Stimulated activated CD4-positive, alpha-beta T cell treated with anti-CD3 and anti-CD28 coated beads, Interleukin-12 subunit alpha, Interleukin-12 subunit beta, amount 100 ng/mL, for 48 hours (primary cell): ENCODE measurements around the gene CCDC88C.
"Not testable (repeated sequence)": the region's sequence is repeated elsewhere in the genome, so short reads cannot be mapped to it uniquely, and the experiment has no call there.

Source experiments
- DNase-seq, 3 donors: peaks; one replicate each; pipeline ENCODE4 v3.0.0-alpha.2; 2020; ENCODE audit warnings: low read depth in 2 of 3, low spot score in 1 of 3

Gene CCDC88C

DNA sequence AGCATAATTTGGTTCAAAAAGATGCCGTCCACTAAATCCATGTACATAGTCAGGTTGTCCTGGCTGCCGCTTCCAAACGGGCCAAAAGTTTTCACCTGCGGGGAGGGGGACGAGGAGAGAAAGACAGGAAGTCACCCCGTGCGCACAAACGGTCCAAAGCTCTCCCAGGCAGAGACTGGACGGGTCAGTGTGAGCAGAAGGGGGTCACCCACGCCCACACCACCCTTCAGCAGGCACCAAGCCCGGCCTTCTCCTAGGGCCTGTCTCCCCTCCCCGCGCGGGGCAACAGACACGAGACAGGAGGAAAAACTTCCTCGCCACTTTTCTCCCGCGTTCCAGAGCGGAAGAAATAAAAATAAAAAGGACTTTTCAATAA is 888 bp downstream of the CCDC88C start:
- DNase-seq = no peak

DNA sequence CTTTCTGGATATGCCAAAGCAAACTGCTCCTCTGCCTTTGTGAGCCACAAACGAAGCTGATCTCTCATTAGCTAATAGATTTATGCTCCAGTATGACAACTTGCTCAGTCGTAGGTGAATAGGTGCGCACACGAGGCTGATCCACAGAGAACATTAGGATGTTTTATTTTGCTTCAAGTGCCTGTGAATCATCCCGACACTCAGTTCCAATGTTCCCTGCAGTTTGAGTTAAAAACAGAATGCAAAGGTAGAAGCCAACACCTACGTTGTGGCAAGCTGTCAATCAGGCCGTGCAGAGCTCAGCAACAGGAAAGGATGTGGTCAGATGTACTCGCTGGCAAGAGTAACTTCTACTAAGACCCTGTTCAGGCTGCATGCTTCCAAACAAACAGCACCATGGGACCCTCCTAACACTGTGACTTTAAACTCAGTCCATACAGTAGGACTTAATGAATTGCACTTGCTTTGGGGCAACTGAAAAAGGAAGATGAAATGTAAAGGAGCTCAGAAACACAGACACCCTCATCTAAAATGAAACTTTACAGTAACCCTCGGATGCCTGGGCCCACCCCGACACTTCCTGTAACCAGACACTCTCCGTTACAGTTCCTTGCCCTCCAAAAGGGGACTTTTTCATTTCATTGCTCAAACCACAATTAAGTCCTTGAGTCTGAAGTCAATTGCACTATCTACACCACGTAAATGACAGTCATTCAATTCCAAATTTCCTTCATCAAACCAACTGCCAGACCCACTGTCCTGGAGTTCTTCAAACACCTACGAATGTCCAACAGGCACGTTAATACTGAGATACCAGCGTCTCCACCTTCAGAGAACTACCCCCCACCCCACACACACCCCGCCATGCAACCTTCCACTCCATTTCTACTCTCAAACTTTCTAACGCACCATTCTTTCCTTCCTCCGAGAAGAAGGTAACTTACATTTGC is 1.6 kb downstream of the CCDC88C start:
- peak in 2 of 3 donors; percentile 52 to 60 for DNase-seq

DNA sequence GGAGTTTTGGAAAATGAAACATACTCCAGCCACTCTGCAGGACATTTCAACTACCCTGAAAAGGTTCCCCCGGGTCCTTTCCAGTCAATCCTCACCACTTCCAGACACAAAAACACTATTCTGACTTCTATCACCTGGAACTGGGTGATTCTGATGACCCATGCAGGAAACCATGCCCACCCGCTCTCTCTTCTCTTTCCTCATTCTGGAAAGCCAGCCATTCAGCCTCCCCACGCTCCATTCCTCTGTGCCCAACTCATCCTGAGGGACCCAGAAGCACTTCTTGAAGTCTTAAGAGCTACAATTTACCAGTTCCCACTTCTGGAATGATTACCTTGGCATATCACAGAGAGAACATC is 3.2 kb downstream of the CCDC88C start:
- DNase-seq = no peak

DNA sequence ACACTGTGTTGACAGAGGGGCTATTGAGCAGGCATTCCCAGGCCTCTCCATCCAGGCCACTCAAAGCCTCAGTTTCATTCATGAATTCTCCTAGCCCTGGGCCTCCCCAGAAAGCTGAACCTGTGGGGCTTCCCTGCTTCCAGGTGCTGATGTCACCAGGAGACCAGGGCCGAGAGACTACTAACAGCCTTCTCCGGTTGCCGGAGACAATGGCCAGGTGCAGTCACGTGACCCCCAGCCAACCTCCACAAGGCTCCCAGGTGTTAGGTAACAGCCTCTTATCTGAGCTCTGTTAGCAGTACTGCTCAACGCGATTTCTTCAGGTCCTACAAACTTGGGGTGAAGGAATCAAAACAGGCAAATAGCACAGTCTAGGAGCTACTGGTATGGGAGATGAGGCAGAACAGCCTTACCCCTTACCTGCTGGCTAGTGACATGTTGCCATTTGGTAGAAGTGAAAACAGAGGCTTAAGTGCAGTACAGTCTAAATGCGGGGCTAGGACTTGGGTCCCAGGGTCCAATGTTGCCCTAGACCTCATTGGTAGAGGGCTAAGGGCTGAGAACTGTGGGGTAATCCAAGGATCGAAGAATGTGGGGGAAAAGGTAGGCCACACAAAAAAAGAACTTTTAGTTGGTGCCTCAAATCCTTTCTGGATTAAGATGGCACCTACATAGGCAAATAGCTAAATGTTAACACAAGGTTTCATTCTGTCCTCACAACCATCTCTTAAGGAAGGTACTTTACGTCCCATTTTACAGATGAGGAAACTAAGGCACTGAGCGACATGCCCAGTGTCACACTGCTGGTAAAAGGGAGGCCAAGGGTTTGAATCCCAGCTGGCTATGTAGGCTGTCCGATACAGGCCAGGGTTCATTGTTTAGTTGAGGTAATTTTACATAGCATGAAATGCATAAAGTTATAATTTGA is 3.8 kb downstream of the CCDC88C start:
- no peak for DNase-seq

DNA sequence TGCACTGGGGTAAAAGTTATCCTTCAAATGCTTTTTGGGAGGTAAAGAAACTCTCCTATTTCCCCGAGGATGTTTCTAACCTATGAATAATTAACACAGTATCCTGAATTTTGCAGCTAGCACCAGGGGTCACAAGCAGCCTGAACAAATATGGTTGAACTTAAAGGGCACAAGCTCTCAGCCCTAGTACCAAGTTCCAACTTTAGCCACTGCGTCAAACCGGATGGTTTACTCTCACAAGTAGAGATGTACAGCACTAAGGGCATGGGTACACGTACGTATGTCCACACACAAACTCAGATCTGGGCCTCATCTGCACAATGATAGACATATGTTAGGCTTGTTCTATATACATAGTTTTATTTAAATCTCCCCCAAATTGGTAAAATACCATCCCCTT is 4.7 kb downstream of the CCDC88C start:
- no peak for DNase-seq

DNA sequence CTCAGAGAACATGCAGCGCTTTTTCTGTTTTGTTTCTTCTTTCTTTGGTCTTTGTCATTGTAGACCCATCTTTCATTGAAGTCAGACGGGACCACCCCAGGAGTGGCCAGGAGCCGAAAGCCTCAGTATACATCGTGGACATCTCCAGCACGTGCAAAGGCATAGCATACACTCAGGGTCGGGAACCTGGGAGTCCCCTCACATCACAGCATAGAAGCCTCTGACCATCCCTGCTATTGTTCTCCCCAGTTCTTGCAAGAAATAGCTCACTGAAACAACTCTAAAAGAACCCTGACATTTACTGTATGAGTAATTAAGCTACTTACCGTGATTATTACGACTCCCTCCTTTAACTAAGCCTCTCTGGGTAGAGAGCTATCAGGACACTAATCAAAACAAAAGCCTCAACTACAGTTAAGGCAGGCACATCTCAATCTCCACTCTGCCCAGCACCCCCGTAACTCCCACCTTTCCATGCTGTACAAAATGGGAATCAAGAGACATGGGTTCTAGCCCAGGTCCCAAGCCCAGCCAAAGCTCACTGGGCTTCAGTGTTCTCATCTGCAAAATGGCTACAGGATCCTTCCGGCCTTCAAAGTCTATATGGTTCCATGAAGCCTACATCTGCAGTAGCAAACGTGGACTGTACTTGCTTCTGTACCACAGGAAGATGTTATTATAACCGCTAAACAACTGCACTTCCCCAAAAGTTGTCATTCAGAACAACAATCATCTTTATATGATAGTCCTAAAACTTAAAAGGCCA is 6.7 kb downstream of the CCDC88C start:
- DNase-seq = no peak

DNA sequence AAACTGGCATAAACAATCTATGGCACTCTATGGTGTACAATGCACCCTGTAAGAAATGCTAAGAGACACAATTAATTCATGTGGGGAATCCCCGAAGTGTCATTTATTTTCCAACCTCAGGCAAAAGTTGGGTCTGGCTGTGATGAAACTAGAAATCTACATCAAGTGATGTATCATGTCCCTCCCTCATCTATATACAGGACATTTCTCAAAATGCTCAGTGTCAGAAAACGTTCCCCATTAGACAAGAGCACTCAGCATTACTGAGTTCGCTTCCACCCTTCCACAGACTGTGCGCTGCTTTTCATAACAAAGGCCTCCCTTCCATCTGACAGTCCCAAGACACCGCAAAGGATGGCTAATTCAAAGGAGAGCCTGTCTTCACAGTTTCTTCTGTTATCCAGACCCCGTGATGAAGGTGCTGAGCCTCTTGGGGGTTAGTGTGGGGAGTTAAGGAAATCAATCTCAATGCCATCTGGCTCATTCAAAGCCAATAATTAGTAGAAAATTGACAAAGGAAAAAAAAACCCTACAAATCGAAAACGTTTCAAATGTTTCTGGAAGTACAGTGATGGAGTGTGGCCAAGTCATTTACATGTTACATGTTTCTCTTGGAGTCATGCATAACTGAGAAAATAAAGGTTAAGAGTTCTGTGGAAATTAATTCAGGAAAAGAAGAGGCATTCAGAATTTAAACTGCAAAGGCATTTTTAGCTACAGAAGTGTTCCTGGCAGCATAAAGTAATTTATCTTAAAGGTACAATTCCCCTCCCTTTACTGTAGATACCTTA is 7.5 kb downstream of the CCDC88C start:
- DNase-seq = no peak

DNA sequence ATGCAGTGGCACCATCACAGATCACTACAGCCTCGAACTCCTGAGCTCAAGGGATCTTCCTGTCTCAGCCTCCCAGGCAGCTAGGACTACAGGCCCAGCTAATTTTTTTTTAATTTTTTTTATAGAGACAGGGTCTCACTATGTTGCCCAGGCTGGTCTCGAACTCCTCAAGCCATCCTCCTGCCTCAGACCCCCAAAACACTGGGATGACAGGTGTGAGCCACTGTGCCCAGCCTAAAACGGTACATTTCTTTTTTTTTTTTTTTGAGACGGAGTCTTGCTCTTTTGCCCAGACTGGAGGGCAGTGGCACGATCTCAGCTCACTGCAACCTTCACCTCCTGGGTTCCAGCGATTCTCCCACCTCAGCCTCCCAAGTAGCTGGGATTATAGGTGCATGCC is 8.4 kb downstream of the CCDC88C start:
- DNase-seq = not testable (repeated sequence)

DNA sequence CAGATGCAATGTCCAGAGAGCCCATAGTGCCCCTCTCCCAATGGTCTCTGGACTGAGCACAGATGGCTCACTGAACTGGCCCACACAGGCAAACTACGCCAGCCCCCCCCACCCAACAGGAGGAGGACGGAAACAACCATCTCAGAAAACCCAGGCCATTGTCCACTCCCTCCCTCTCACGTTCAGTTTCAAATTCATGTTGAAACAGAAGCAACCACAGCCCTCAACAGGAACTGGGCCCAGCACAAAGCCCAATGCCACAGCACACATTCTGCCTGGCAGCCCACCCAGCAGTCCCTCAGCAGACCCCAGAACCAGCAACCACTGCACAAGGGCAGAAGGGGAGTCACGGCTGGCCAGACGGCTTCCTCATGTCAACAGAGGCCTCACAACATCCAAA is 10.6 kb downstream of the CCDC88C start:
- no peak for DNase-seq

DNA sequence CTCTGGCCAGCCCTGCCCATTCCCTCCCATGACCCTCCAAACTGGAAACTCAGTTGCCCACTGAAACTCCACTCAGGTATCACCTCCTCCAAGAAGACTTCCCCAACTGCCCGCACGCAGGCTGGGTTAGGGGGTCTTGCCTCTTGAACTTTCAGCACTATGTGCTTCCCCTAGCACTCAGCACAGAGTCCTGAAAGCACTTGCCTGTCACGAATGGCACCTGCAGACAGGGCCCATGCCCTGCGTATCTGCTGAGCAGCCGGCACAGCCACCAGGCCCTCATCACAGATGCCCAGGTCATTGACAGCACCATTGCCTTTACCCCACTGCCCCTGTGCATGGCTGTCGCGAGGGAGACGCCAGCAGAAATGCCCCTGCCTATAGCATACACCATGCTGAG is 11.2 kb downstream of the CCDC88C start:
- DNase-seq = no peak

DNA sequence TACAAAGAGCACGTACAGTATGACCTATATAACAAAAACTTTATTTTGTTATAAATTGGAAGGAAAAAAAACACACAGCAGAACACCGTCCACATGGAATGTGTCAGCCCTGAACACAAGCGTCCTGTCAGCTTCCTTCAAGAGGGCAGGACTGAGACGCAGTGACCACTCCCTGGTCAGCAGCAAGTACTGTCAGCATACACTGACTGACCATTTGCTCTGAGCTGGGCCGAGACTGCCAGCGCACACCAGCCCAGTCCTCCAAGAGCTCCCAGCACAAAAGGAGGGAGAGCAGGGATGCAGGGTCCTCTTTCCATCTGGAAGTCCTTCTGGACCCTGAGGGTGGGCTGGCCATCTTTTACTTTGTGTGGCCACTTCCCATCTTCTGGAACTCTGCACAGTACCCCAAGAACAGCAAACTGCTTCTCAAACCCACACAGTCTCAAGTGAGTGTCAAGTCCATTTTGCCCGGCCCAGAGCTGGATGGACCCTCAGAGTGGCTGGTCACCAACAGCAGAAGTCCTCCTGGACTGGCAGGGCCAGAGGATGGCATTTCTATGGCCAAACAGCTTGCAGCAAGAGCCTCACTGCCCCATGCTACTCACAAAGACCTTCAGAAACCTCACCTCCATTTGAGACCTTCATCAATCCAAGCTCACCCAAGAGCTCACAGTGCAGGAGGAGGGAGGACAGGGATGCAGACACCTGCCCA is 11.7 kb downstream of the CCDC88C start:
- DNase-seq = no peak

DNA sequence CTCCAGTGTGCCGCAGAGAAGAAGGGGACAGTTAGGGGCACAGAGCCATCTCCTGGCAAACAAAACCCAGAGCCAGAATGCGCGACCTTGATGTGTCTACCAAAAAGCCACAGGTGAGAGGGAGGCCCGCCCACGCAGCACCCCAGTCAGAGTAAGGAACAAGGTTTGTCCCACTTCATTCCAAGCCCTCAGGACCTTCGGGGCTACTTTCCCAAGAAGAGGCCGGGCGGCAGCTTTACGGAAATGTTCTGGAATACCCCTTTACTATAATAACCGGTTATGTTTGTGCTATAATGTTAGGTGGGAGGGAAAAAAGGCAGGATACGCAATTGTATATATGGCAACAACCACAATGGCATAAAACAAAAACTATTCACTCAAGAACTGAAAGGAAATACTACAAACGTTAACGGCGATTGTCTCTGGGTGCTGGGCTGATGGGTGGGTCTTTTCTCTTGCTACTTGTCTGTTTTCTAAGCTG is 12.3 kb downstream of the CCDC88C start:
- peak in 1 of 3 donors; percentile 52 for DNase-seq

DNA sequence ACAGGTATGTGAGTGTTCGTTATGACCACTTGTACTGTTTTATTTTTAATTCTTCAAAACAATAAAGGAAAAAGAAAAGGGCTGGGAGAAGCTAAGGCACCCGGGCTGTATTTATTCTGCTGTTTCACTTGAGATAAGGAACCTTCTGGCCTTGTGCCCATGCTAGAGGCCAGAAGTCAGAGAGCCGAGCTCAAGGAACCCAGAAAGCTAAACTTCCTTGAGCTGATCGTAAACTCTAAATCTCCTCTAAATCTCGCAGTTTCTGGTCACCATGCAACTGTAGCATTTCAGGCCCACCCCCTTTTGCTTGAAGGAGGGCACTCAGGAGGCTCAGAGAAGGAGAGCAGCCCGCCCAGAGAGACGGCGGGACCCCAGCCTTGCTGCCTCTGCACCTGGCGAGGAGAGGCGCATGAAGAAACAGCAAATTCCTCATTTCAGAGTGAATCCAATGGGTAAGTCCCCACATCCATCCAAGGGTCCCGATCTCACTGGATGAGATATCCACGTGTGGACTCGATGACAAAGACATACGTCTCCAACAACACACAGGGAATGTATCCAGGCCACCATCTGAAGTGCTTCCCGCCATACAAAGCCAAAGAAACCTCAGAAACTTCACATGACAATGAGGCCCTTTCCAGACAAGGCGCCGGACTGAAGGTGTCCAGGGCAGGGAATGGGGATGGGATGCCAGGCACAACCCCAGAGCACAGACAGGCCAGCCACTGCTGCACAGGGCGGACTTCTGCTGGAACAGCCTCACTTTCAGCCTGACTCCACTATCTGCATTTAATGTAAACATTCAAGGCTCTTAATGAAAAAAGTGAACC is 14.6 kb downstream of the CCDC88C start:
- no peak for DNase-seq

DNA sequence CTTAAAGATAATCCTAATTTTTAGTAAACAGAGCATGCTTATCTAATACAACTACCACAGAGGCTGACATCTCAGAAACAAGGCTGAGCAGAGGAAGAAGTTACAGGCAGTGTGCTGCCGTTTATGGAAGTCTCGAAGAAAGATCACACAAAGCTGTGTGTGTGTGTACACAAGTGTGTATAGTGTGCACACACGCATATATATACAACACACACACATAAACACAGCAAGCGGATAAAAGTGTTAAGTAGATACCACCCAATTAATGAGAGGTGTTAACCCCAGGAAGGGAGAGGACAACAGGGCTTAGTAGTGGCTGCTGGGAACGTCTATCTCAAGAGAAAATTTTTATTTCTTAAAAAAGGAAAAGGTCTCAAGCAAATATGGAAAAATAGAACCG is 15.3 kb downstream of the CCDC88C start:
- DNase-seq = no peak

DNA sequence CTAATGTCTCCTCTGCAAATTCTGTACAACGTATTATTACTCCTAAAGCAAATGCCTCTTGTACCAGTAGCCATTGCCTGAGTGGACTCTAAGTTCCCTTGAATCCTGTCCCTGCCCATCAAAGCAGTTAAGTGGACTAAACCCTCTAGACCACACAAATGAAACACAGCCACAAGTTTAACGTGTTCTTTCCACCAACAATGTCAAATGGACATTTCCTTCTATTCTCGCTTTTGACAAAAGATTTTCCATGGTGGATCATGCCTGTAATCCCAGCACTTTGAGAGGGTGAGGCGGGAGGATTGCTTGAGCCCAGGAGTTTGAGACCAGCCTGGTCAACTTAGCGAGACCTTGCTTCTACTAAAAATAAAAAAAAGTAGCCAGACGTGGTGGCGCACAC is 15.9 kb downstream of the CCDC88C start:
- no peak for DNase-seq

DNA sequence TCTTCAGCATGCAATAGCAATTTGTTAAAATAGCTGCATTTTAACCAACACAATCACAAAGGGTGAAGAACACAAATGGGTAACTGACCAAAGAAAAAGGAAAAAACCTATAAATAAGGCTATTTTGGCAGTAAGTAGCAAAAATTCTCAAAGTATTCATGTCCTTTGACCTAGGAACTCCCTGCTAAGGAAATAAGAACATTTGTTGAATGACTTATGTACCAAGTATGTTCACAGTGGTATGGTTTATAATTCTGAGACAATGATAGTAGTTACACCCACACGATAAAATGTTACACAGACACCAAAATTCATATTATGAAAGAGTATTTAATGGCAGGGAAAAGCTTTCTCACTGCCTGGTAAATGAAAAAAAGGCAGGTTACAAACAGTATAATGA is 16.9 kb downstream of the CCDC88C start:
- DNase-seq = no peak

DNA sequence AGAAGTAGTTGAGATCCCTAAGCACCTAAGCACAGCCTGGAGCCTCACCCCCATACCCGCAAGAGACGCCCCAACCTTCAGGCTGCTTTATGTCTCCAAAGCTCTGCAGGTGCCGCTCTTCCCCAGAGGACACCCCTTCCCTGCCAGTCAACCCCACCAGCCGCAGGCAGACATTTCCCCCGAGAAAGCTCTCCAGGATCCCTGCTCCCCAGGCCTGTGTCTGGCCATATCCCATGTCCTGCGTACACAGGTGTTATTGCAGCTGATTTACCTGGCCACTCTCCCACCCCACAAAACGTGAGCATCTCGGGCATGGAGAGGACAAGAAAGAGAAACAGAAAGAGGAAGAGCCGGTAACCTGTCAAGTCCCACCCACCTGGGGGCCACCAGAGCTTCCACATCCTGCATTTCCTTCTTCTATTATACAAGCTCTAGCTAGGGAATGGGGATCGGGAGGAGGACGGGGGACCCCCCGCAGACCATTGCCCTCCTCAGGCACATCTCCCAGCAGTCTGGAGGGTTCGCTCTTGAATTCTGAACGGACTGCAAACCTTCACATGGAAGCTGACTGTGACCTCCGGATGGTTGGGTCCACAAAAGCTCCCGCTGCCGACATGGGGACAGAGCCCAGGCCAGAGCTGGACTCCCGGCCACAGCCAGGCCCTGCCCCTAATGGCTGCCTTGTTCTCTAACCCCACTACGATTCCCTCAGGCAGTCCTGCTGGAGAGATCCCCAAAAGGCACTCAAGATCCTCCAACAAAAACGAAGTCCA is 17.6 kb downstream of the CCDC88C start:
- no peak for DNase-seq

DNA sequence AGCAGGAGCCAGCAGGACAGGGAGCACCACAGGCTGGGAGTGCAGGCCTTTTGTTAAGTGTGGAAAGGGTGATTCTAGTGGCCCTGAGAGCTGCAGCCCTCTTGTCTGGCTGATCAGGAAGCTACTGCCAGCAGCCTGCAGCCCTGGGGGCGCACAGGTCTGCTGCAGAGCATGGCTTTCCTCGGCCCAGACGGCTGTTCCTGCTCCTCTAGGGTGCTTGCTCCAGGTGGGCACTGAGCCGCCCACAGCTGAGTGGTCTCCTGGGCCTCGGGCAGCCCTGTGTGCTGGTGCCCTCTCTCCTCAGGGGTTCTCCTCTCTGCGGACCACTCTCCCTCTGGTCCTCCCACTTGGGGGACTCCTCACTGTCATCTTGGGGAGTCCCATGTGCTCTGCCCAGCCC is 18.9 kb downstream of the CCDC88C start:
- DNase-seq = no peak
